ENCODE results near the gene ARAP1.

ARAP1 gene

DNA sequence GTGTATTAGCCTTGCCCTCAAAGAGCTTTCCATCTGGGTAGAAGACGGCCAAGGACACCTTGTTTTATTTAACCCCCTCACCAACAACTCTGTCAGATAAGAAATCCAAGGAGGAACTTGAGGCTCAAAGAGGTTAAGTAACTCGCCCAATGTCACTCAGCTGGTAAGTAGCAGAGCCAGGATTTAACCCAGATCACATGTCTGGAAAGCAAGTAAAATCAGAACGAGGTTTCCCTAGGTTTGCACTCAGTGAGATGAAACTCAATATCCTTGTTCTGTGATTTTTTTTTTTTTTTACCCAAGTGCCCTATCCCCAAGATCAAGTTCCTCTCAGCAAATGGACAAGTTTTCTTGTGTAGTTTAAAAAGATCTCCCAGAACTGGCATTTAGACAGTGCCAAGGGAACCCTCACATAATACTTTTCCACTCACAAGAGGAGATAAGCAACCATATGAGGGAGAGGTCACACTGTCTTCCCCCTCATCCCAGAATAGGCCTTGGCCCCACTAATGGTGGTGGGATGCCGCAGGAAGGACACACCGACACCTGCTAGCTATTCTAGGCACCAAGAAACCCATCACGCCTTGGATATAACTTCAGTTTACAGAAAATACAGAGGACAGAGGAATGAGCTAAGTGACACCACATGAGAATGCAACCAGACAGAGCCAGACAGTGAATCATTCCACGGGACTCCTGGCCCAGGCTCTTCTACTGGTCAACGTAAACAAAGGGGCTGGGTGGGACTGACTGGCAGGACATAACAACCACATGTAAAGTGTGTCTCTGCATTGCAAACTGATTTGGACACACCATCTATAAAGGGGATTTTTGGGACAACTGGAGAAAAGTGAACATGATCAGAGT is 8.6 kb upstream of the ARAP1 start:
- no peak for FAIRE-seq

DNA sequence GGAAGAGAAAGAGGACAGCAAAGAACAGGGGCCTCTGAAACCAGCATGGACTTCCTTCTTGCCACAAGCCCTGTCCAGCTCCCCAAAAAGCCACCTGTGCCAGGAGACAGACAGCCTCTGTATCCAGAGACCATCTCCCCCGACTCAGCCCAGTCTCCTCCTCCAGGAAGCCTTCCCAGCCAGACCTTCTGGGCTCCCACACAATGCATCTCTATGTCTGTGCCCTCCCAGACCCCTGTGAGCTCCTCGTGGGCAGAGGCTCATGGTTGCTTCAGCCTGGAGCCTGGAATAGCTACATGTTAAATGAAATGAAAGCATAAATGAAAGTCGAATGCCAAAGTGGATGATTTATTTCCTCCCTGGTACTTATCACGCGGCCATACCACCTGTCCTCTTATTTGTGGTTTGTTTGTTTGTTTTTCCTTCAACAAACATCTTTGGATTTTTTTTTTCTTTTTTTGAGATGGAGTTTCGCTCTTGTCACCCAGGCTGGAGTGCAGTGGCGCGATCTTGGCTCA is 7.3 kb upstream of the ARAP1 start:
- FAIRE-seq: no peak

- FAIRE-seq: no peak
These were observed 6.6 kb upstream of the ARAP1 start for GRCh38 chr11:72758690-72759389.

DNA sequence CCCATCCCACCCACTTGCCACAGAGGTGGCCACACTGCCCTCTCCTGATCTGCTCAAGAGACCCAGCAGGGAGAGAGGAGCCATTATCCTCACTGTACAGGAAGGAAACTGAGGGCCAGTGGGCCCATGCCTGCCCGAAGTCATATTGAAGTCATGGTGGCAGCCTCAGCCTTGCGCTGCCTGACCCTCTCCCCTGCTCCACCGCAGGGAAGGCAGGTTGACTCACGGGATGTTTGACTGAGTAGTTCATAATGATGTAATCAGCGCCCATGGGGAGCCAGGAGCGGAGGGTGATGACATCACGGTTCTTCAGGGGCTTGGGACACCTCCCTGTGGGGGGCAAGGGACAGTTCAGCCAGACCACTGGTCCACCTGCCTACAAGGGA is 6.1 kb upstream of the ARAP1 start:
- FAIRE-seq: no peak

DNA sequence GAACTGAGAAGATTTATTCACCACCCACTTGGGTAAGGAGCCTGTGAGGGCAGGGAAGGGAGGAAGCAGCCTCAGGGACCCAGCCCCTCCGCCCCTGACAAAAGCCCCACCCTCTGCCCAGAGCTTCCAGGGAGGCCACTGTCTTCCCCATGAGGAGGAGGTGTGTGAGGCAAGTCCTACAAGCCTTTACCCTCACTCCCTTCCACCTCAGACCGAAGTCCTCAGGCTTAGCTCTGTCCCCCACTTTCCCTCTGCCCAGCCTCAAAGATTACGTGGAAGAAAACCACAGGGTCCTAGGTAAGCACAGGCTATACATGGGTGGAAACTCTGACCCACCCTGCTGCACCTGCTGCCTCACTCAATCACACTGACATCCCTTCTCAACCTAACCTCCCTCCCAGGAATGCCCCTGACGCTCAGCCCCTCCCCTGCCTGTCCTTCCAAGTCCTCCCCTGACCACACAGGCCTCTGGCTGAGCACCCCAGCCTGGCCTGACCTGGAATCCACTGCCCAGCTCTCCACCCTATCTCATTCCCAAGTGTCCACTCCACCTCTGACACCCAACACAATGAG is 3.6 kb upstream of the ARAP1 start:
- FAIRE-seq: no peak

GRCh38 chr11:72754544-72755155 is 2.4 kb upstream of the ARAP1 start:
- FAIRE-seq: no peak

- FAIRE-seq: no peak
These were observed 1.9 kb upstream of the ARAP1 start for GRCh38 chr11:72754149-72754543.

GRCh38 chr11:72753341-72754148 is 1.3 kb upstream of the ARAP1 start:
- FAIRE-seq: no peak

DNA sequence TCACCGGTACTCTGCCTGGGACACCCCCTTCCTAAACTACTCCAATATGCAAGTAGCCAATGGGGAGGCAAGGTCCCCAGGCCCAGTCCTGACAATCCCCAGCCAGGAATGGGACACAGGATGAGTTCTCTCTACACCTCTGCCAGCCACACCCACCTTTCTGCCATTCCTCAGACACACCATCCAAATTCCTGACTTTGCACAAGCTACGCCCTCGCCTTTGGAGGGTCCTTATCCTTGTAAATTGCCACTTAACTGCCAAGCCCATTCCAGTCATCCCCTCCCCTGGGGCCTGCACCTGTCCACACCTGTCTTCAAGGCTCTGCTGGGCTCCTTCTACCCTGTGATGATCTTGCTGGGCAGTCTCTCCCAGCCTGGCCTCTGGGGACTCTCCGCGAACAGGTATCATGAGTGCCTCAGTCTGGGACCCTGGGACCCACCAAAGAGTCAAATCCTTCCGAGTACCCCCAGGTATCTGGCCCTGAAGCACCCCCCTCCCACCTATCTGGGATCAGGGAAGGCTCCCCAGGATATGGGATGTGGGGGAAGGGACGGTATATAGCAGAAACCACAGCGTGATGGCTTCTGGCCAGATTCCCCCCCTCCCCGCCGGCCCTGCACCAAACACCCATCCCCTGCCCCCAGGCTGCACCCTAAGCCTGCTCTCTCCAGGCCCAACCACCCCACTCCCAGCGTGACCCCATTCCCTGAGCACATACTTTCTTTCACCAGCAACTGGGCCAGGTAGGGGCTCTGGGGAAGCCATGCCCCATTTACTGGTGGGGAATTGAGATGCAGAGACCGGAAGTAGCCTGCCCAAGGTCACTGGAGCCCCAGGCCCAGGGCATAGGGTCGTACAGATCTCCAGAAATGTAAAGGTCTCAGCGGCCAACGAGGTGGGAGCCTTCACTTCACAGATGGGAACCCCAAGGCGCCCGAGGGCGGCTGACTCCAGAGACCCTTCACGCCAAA is 806 bp downstream of the ARAP1 start:
- FAIRE-seq: no peak

DNA sequence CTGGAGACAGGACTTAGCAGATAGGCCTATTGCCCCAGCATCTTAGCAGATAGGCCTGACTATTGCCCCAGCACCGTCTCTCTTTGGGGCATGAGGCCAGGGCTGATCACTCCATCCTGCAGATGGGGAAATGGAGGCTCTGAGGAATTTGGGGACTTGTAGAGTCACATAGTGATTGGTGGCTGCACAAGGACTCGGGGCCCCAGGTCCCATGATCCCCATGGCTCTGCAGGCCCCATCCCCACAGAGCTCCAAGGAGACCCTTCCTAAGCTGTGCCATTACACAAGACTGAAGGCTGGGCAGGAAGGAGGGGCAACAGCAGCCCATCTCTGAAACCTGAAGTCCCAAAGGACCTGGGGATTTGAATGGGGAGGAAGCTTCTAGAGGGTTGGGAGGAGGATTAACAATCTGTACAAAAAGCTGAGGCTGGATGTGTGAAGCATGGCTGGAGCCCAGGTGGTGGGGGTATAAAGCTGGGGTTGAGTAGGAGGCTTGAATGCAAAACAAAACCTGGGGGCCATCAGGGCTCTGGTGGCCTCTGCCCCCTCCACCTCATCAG is 1.6 kb downstream of the ARAP1 start:
- no peak for FAIRE-seq

GRCh38 chr11:72750086-72750485 is 2.1 kb downstream of the ARAP1 start:
- FAIRE-seq: no peak

- FAIRE-seq: no peak
These were observed 4.8 kb downstream of the ARAP1 start for GRCh38 chr11:72747289-72747855.

DNA sequence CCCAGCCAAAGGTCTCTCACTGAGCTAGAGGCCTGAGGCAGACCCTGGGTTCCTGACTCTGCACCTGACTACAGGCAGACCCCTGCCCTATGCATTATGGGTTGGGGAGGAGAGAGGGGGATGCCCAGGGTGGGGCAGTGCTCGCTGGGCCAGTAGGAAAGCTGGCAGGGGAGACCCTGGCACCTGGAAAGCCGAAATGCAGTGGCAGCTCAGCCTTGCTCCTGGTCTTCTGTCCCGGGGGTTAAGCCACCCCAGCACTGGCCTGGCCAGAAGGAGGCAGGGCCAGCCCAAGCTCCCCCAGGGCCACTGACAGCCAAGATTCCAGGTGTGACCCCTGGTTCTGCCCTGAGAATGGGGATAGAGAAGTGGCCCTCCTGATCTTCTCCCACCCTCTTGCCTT is 5.4 kb downstream of the ARAP1 start:
- FAIRE-seq: no peak

- FAIRE-seq: no peak
These were observed 6.2 kb downstream of the ARAP1 start for GRCh38 chr11:72745925-72746550.

DNA sequence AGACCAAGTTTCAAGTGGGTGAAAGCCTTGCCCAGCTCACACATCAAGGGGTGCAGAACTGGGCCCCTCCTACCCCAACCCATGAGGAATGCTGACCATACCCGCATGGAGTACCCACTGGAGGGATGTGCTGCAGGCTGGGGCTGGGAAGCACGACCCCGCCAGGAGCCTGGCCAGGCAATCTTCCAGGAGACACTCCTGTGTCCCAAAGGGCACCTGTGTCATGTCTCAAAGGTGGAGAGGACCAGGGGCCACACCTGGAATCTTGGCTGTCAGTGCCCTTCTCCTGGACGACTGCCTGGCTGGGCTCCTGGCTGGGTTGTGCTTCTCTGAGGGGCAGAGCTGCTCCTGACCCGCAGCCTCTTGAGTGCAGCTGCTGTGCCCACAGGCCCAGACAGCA is 6.7 kb downstream of the ARAP1 start:
- FAIRE-seq: no peak

DNA sequence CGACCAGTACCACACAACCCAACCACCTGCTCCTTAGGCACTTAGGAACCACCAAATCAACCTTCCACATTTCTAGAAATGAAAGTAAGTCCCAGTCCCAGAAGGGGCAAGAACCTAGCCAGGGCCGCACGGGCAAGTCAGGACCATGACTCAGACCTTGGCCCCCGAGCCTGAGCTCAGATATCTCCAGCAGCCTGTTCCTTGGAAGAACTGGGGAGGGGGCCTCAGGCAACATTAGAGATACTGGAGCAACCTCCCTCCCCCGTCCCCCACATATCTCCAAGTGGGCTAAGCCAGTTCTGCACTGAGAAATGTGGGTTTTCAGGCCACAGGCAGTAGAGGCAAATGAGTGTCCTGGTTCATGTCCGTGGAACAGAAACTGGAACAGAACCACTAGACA is 7.7 kb downstream of the ARAP1 start:
- no peak for FAIRE-seq

- FAIRE-seq: no peak
These were observed 8.6 kb downstream of the ARAP1 start for GRCh38 chr11:72743321-72744221.

GRCh38 chr11:72742513-72743320 is 9.5 kb downstream of the ARAP1 start:
- FAIRE-seq: no peak
